Measurements from ENCODE around the gene NUMBL.
"Not testable (repeated sequence)": the region's sequence is repeated elsewhere in the genome, so short reads cannot be mapped to it uniquely, and the experiment has no call there.

DNA sequence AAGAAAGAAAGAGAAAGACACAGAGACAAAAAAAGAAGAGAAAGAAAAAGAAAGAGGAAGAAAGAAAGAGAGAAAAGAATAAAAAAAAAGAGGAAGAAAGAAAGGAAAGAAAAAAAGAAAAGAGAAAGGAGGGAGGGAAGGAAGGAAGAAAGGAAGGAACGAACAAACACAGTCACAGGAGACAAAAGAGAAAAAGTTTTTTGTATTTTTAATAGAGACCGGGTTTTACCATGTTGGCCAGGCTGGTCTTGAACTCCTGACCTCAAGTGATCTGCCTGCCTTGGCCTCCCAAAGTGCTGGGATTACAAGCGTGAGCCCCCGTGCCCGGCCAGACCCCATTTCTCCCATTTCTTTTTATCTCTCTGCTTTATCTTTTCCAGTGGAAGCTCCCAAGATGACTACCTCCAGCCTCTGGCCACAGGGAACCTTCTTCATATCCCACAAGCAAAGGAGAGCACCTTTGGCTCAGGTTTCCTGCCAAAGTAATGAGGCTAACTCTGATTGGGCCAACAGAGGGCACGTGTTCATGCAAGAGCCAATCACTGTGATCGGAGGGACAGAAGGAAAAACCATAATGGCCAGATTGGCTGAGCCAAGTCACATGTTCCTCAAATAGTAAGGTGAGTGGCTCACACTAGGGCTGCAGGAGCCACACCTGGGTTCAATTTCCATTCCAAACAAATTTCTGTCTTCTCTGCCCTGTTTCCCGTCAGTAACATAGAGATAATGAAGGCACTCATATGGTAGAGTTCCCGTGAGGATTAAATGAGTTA lies 40.4 kb downstream of the NUMBL start:
- TF ChIP-seq CTCF, EZH2 (IDR thresholded peaks at IDR 0.05): not testable (repeated sequence)
